Mammary epithelial cell (primary cell): ENCODE data around the gene PAWR.

ENCODE experiments used
- CTCF ChIP-seq, 2 donors: IDR thresholded peaks in 1 of 2; conservative IDR thresholded peaks in 1 of 2; 2 replicates each; pipeline ENCODE4 v1.5.1; 2011 to 2012; ENCODE audit warnings: inconsistent platforms in 2 of 2, low read length in 2 of 2, mild to moderate bottlenecking in 2 of 2, control low read depth in 1 of 2, low read depth in 1 of 2; ENCODE audit not compliant: insufficient read depth in 1 of 2; ENCODE audit errors: extremely low read depth in 1 of 2
- EZH2 ChIP-seq: IDR thresholded peaks from 2 replicates; pipeline ENCODE4 v1.6.1; 2012; ENCODE audit warnings: low read length, inconsistent platforms, borderline replicate concordance

- no peak for TF ChIP-seq CTCF (conservative IDR thresholded peaks at IDR 0.05 in 1 of 2, IDR thresholded peaks at IDR 0.05 in 1 of 2; ENCODE audit: extremely low read depth in 1 of 2, insufficient read depth in 1 of 2, low read depth in 1 of 2, low read length in 2 of 2)
- TF ChIP-seq EZH2 = no peak
Observed at GRCh38 chr12:79595273-79595672, 95.5 kb downstream of the PAWR start.
